Sigmoid colon (tissue), 7 donors: ENCODE results near the gene AADACL4. TPM values are rescaled to one million over a fixed set of nuclear protein-coding genes. Genes with fewer than 3 reads are reported as not detected.
"Not testable (repeated sequence)": the region's sequence is repeated elsewhere in the genome, so short reads cannot be mapped to it uniquely, and the experiment has no call there.

Experiments used
- DNase-seq: peaks from one replicate; pipeline ENCODE4 v3.0.0-alpha.2; 2019
- H3K27ac ChIP-seq, 4 donors: fragments of 200-600 bp; sonication (generic); one replicate each; pipeline ENCODE4 v1.5.1; 2016 to 2019; ENCODE audit warnings: mild to moderate bottlenecking in 1 of 4
- H3K27me3 ChIP-seq, 3 donors: fragments of 200-600 bp; sonication (generic); one replicate each; pipeline ENCODE4 v1.5.1; 2019; ENCODE audit warnings: mild to moderate bottlenecking in 1 of 3
- H3K36me3 ChIP-seq, 4 donors: fragments of 200-600 bp; sonication (generic); one replicate each; pipeline ENCODE4 v1.5.1; 2016 to 2019
- H3K4me1 ChIP-seq, 4 donors: fragments of 200-600 bp; sonication (generic); one replicate each; pipeline ENCODE4 v1.5.1; 2017 to 2019
- H3K4me3 ChIP-seq, 4 donors: fragments of 200-600 bp; sonication (generic); one replicate each; pipeline ENCODE4 v1.5.1; 2017 to 2019; ENCODE audit warnings: mild to moderate bottlenecking in 2 of 4, moderate library complexity in 1 of 4
- H3K9me3 ChIP-seq, 4 donors: fragments of 200-600 bp in 3 of 4; sonication (generic) in 3 of 4; one replicate each; pipeline versions ENCODE4 v1.5.1 to v1.6.1; 2013 to 2019
- EP300 ChIP-seq, 4 donors: sonication (generic); formaldehyde crosslinking; IDR thresholded peaks; one replicate each; pipeline ENCODE4 v1.6.1; 2017; ENCODE audit warnings: antibody characterized with exemption in 4 of 4
- POLR2A ChIP-seq, 2 donors: fragments of 450-650 bp; IDR thresholded peaks; one replicate each; pipeline ENCODE4 v1.6.1; 2016; ENCODE audit warnings: antibody characterized with exemption in 2 of 2, mild to moderate bottlenecking in 2 of 2, moderate library complexity in 2 of 2
- POLR2AphosphoS5 ChIP-seq, 4 donors: sonication (generic); formaldehyde crosslinking; IDR thresholded peaks; one replicate each; pipeline ENCODE4 v1.6.1; 2017; ENCODE audit warnings: antibody characterized with exemption in 4 of 4
- WGBS, 2 donors: extraction: QIAGEN DNeasy Blood & Tissue Kit; methylation state at CpG; one replicate each; pipeline ENCODE4 v1.1.7; 2013; 5-methylcytosine and 5-hydroxymethylcytosine counted together
- intact Hi-C: fragments of 100-400 bp; cut with DNase I; formaldehyde crosslinking; loops from one replicate; pipeline ENCODE4 v1.15.1; 2023
- polyA plus RNA-seq, 3 donors: library from polyadenylated mRNA; stranded (reverse); fragments of 200-250 nt; gene quantifications; one replicate each; pipeline ENCODE4 v1.2.3, GENCODE V29; 2013
- total RNA-seq, 4 donors: library from RNA; depleted of rRNA; stranded (reverse); fragments of >200 nt; gene quantifications; one replicate each; pipeline ENCODE4 v1.1.0, GENCODE V29; 2016
- TF ChIP-seq, protein P1 (sequence below), 4 experiments: fragments of 450-650 bp in 3 of 4; fragments of 200-600 bp in 1 of 4; IDR thresholded peaks; one replicate each; pipeline ENCODE4 v1.5.1; 2016 to 2019; ENCODE audit warnings: antibody characterized with exemption in 4 of 4, mild to moderate bottlenecking in 3 of 4, moderate library complexity in 2 of 4
- donor health status: healthy with polysubstance abuse.
- donor health status: Bipolar disorder and iron deficiency.
- donor health status: healthy.

The AADACL4 gene
- total and polyA plus RNA-seq, 7 donors, result 0.04 TPM; not detected in 6

DNA sequence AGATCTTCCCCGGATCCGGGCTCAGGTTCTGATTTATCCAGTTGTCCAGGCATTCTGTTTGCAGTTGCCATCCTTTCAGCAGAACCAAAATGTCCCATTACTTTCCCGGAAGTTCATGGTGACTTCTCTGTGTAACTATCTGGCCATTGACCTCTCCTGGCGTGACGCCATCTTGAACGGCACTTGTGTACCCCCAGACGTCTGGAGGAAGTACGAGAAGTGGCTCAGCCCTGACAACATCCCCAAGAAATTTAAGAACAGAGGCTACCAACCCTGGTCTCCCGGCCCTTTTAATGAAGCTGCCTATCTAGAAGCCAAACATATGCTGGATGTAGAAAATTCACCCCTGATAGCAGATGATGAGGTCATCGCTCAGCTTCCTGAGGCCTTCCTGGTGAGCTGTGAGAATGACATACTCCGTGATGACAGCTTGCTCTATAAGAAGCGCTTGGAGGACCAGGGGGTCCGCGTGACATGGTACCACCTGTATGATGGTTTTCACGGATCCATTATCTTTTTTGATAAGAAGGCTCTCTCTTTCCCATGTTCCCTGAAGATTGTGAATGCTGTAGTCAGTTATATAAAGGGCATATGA lies 22.4 kb downstream of the AADACL4 start:
- peaks cover 0 to 5% (median 1%) of the 10 kb centered on the region in 4 donors for H3K9me3 ChIP-seq
- TF ChIP-seq EP300 (IDR thresholded peaks at IDR 0.05) (no peak), POLR2A (IDR thresholded peaks at IDR 0.05) (no peak), POLR2AphosphoS5 (IDR thresholded peaks at IDR 0.05) (no peak)
- TF ChIP-seq, protein P1, sequence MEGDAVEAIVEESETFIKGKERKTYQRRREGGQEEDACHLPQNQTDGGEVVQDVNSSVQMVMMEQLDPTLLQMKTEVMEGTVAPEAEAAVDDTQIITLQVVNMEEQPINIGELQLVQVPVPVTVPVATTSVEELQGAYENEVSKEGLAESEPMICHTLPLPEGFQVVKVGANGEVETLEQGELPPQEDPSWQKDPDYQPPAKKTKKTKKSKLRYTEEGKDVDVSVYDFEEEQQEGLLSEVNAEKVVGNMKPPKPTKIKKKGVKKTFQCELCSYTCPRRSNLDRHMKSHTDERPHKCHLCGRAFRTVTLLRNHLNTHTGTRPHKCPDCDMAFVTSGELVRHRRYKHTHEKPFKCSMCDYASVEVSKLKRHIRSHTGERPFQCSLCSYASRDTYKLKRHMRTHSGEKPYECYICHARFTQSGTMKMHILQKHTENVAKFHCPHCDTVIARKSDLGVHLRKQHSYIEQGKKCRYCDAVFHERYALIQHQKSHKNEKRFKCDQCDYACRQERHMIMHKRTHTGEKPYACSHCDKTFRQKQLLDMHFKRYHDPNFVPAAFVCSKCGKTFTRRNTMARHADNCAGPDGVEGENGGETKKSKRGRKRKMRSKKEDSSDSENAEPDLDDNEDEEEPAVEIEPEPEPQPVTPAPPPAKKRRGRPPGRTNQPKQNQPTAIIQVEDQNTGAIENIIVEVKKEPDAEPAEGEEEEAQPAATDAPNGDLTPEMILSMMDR (IDR thresholded peaks at IDR 0.05), result no peak
- no peak overlapping the region for H3K27ac ChIP-seq
- 90 to 91% methylated on average over 15 of the region's 15 CpGs for WGBS, 2 donors
- H3K4me1 ChIP-seq, result no peaks in the 10 kb centered on the region
- no peaks in the 10 kb centered on the region for H3K27me3 ChIP-seq
- H3K4me3 ChIP-seq, result no peak overlapping the region
- H3K36me3 ChIP-seq, result no peaks in the 10 kb centered on the region
- no peak for DNase-seq
- intact Hi-C loops, result no loop called here

DNA sequence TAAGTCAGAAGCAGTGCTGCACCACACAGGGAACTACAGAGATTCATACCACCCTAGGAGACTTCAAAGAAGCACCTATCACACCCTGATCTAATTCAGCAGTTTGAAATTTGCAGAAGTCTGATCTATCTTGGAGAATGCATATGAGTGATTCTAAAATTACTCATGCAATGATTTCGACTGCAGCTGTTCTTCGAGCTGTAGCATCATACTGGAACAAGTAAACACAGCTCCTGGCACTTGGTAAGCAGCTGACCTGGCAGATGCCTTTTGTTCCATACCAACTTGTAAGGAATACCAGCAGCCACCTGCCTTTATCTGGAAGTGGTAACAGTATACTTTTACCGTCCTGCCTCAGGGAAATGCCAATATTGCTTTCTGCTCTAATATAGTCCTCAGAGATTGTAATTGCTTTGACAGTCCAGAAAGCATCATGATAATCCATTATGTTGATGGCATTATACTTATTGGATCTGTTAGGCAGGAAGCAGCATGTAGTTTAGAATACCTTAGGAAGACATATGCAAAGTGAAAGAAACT lies 25.7 kb downstream of the AADACL4 start:
- H3K36me3 ChIP-seq, result no peaks in the 10 kb centered on the region
- 54 to 86% methylated on average over 3 of the region's 3 CpGs for WGBS, 2 donors
- H3K9me3 ChIP-seq, result peaks cover 0 to 2% (median 0%) of the 10 kb centered on the region in 4 donors
- no peaks in the 10 kb centered on the region for H3K27me3 ChIP-seq
- no peak overlapping the region for H3K4me3 ChIP-seq
- no peak overlapping the region for H3K27ac ChIP-seq
- no peaks in the 10 kb centered on the region for H3K4me1 ChIP-seq
- TF ChIP-seq EP300 (IDR thresholded peaks at IDR 0.05) (no peak), POLR2A (IDR thresholded peaks at IDR 0.05) (no peak)
- intact Hi-C loops, result no loop called here
- DNase-seq, result peak; percentile 17

DNA sequence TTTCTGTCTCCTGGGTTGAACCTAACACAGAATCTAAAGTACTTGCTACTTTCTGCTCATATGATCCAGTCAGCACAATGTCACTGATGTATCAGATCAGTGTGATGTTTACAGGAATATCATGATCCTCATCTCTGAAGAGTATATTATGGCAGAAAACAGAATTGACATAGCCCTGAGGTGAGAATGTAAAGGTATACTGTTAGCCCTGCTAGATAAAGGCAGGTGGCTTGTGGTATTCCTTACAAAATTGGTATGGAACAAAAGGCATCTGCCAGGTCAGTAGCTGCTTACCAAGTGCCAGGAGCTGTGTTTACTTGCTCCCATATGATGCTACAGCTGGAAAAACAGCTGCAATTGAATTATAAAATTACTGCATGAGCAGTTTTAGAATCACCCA lies 30.5 kb downstream of the AADACL4 start:
- H3K27me3 ChIP-seq, result no peaks in the 10 kb centered on the region
- intact Hi-C loops, result no loop called here
- no peaks in the 10 kb centered on the region for H3K36me3 ChIP-seq
- DNase-seq, result no peak
- H3K4me1 ChIP-seq, result no peaks in the 10 kb centered on the region
- no peaks in the 10 kb centered on the region for H3K9me3 ChIP-seq
- no peak overlapping the region for H3K27ac ChIP-seq
- no peak overlapping the region for H3K4me3 ChIP-seq
- no peak for TF ChIP-seq EP300 (IDR thresholded peaks at IDR 0.05)
- TF ChIP-seq POLR2AphosphoS5 (IDR thresholded peaks at IDR 0.05), result no peak
- TF ChIP-seq, protein P1 (IDR thresholded peaks at IDR 0.05), result no peak
- TF ChIP-seq POLR2A (IDR thresholded peaks at IDR 0.05), result no peak

DNA sequence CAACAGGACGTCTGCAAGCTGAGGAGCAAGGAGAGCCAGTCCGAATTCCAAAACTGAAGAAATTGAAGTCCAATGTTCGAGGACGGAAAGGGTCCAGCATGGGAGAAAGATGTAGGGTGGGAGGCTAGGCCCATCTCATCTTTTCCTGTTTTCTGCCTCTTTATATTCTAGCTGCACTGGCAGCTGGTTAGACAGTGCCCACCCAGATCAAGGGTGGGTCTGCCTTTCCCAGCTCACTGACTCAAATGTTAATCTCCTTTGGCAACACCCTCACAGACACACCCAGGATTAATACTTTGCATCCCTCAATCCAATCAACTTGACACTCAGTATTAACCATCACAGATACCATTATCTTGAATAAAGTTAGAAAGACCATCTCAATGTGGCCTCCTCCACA lies 32.2 kb downstream of the AADACL4 start:
- H3K27ac ChIP-seq, H3K27me3 ChIP-seq, H3K4me1 ChIP-seq, intact Hi-C loops, H3K4me3 ChIP-seq, DNase-seq, H3K36me3 ChIP-seq, H3K9me3 ChIP-seq: not testable (repeated sequence)
- WGBS, 2 donors, result 88 to 92% methylated on average over 4 of the region's 4 CpGs

DNA sequence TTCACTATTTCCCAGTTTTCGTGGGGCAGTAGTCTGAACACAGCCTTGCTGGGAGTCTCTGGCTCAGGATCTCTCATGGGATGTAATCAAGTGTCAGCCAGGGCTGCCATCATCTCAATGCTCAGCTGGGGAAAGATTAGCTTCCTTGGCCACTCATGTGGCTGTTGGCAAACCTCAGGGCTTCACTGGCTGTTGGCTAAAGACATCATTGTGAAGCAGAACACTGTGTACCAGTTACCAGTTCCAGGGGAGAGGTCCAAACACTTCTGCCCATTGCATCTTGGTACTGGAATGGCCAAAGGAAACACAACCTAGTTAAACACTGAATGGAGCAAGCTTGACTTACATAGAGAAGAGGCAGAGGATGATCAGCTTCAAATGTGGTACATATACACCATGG lies 33.7 kb downstream of the AADACL4 start:
- WGBS, 2 donors, result 82 to 92% methylated on average over 1 of the region's 1 CpG
- no peaks in the 10 kb centered on the region for H3K27me3 ChIP-seq
- intact Hi-C loops, result no loop called here
- DNase-seq, result no peak
- H3K36me3 ChIP-seq, result no peaks in the 10 kb centered on the region
- H3K4me3 ChIP-seq, result no peak overlapping the region
- H3K4me1 ChIP-seq, result no peaks in the 10 kb centered on the region
- TF ChIP-seq POLR2AphosphoS5 (IDR thresholded peaks at IDR 0.05) (no peak), POLR2A (IDR thresholded peaks at IDR 0.05) (no peak), EP300 (IDR thresholded peaks at IDR 0.05) (no peak)
- TF ChIP-seq, protein P1 (IDR thresholded peaks at IDR 0.05), result no peak
- peaks cover 0 to 2% (median 0%) of the 10 kb centered on the region in 4 donors for H3K9me3 ChIP-seq
- H3K27ac ChIP-seq, result no peak overlapping the region

DNA sequence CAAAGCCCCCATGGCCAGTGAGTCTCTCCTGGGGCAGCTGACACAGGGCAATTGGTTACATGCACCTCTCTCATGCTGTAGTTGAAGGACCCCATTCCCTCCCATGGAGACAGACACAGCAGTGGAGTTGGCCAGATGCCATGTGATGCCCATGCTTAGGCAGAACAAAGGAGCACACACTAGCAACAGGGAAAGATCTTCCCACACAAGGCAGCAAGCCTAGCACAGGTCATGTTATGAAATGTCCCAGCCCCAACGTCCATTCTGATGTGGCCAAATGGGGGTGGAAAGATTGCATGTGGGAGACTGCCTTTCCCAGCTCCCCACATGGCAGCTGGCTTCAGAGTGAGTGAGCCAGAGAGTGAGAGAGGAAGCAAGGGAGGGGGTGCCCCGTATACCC lies 34.5 kb downstream of the AADACL4 start:
- Histone ChIP-seq H3K4me1 (no peaks in the 10 kb centered on the region), H3K4me3 (no peak overlapping the region), H3K27me3 (no peaks in the 10 kb centered on the region), H3K36me3 (no peaks in the 10 kb centered on the region), H3K27ac (no peak overlapping the region), H3K9me3 (peaks cover 0 to 2% (median 0%) of the 10 kb centered on the region in 4 donors)
- TF ChIP-seq, protein P1 (IDR thresholded peaks at IDR 0.05), result no peak
- no peak for TF ChIP-seq EP300 (IDR thresholded peaks at IDR 0.05)
- TF ChIP-seq POLR2AphosphoS5 (IDR thresholded peaks at IDR 0.05), result no peak
- no peak for TF ChIP-seq POLR2A (IDR thresholded peaks at IDR 0.05)
- intact Hi-C loops, result no loop called here
- 46 to 58% methylated on average over 2 of the region's 2 CpGs for WGBS, 2 donors
- DNase-seq, result no peak
